K562 (cell line): ENCODE data around the gene NDUFAF8. TPM values are rescaled to one million over a fixed set of nuclear protein-coding genes. Genes with fewer than 3 reads are reported as not detected.

Experiments
- AFF1 ChIP-seq, 2 experiments: fragments of 450-650 bp; IDR thresholded peaks; 2 replicates each; pipeline ENCODE4 v1.6.1; 2018; ENCODE audit warnings: mild to moderate bottlenecking in 2 of 2, low read depth in 1 of 2; ENCODE audit not compliant: partially characterized antibody in 2 of 2
- CREB1 ChIP-seq, 2 experiments: sonication (generic) in 1 of 2; formaldehyde crosslinking in 1 of 2; IDR thresholded peaks; 2 replicates each; pipeline versions ENCODE4 v1.6.1 to v1.8.0; 2012 to 2022; ENCODE audit warnings: inconsistent platforms in 1 of 2, mild to moderate bottlenecking in 1 of 2, missing genetic modification reagents in 1 of 2, moderate library complexity in 1 of 2
- CSDE1 ChIP-seq, 2 experiments: fragments of 450-650 bp; IDR thresholded peaks; 2 replicates each; pipeline ENCODE4 v1.6.1; 2016; ENCODE audit warnings: mild to moderate bottlenecking in 1 of 2
- DMBX1 ChIP-seq: fragments of 250-450 bp; sonication (Bioruptor Pico); IDR thresholded peaks from 2 replicates; pipeline ENCODE4 v1.8.0; 2022; ENCODE audit warnings: inconsistent platforms, mild to moderate bottlenecking, moderate library complexity, borderline replicate concordance
- EP300 ChIP-seq: IDR thresholded peaks from 2 replicates; pipeline ENCODE4 v1.6.1; 2012; ENCODE audit warnings: low read length, improper control_type of control experiment
- POLR2A ChIP-seq: fragments of 450-650 bp; conservative IDR thresholded peaks from 2 replicates; pipeline ENCODE4 v1.6.1; 2016
- POLR2G ChIP-seq: fragments of 200-400 bp; formaldehyde crosslinking; IDR thresholded peaks from 2 replicates; pipeline ENCODE4 v1.6.1; 2017; ENCODE audit warnings: low read depth, mild to moderate bottlenecking, antibody characterized with exemption, low read length, moderate library complexity
- SAFB2 ChIP-seq: fragments of 200-400 bp; formaldehyde crosslinking; IDR thresholded peaks from 2 replicates; pipeline ENCODE4 v1.6.1; 2018; ENCODE audit warnings: borderline replicate concordance, low read length, low read depth, moderate library complexity; ENCODE audit not compliant: severe bottlenecking
- VEZF1 ChIP-seq: fragments of 200-800 bp; sonication (Bioruptor generic); IDR thresholded peaks from 2 replicates; pipeline ENCODE4 v1.6.1; 2017; ENCODE audit warnings: missing genetic modification characterization, missing compliant biosample characterization
- ZBTB33 ChIP-seq: sonication (generic); formaldehyde crosslinking; IDR thresholded peaks from 2 replicates; pipeline ENCODE4 v1.8.1; 2023; ENCODE audit warnings: mild to moderate bottlenecking, missing genetic modification reagents
- ZNF431 ChIP-seq: sonication (generic); formaldehyde crosslinking; IDR thresholded peaks from 2 replicates; pipeline ENCODE4 v1.8.0; 2022; ENCODE audit warnings: mild to moderate bottlenecking, missing genetic modification reagents
- ZNF511 ChIP-seq: sonication (generic); formaldehyde crosslinking; IDR thresholded peaks from 2 replicates; pipeline ENCODE4 v1.8.0; 2022; ENCODE audit warnings: mild to moderate bottlenecking, missing genetic modification reagents
- ZNF740 ChIP-seq, 3 experiments: fragments of 200-800 bp in 1 of 3; sonication (Bioruptor generic) in 1 of 3; sonication (generic) in 1 of 3; formaldehyde crosslinking in 1 of 3; IDR thresholded peaks; 2 replicates each; pipeline versions ENCODE4 v1.6.1 to v1.8.0; 2016 to 2022; ENCODE audit warnings: mild to moderate bottlenecking in 2 of 3, missing compliant biosample characterization in 2 of 3, missing genetic modification characterization in 2 of 3, missing genetic modification reagents in 1 of 3
- ZNF764 ChIP-seq: fragments of 250-450 bp; sonication (Bioruptor Pico); IDR thresholded peaks from 2 replicates; pipeline ENCODE4 v1.4.0; 2020; ENCODE audit warnings: low read depth, mild to moderate bottlenecking, moderate library complexity
- ZNF77 ChIP-seq: fragments of 250-450 bp; sonication (Bioruptor Pico); IDR thresholded peaks from 2 replicates; pipeline ENCODE4 v1.5.0; 2020
- ZNF778 ChIP-seq: fragments of 450-650 bp; formaldehyde crosslinking; IDR thresholded peaks from 2 replicates; pipeline ENCODE4 v1.4.0; 2020; ENCODE audit warnings: mild to moderate bottlenecking, moderate library complexity
- polyA plus RNA-seq, 8 experiments: library from polyadenylated mRNA; depleted of rRNA in 4 of 8; stranded (reverse) in 5 of 8; unstranded in 3 of 8; fragments of >200 nt; fragmentation: Nextera tagmentation in 2 of 8; fragmentation: Illumina TruSeq in 1 of 8; extraction: Ambion mirVana in 2 of 8; extraction: Trizol in 1 of 8; gene quantifications; 2 replicates each; pipeline versions ENCODE4 v1.2.1 to v1.2.3, GENCODE V29; 2011 to 2014; ENCODE audit warnings: inconsistent platforms in 1 of 8, missing spikeins in 1 of 8
- total RNA-seq, 7 experiments: library from RNA; depleted of rRNA in 6 of 7; stranded (reverse); fragments of >200 nt in 6 of 7; fragmentation: Illumina TruSeq in 2 of 7; extraction: Trizol in 2 of 7; gene quantifications; 2 replicates each; pipeline versions ENCODE4 v1.2.1 to v1.2.3, GENCODE V29; 2011 to 2021; ENCODE audit warnings: low replicate concordance in 1 of 7

Gene NDUFAF8
- total and polyA plus RNA-seq, 9 of the 15 experiments (the other 6 are each of a cell fraction or from before 2014, with no cell fraction given): 13.5 to 144 (median 90.0) TPM

- no peak for TF ChIP-seq EP300
- TF ChIP-seq ZNF764 (CRISPR knock-in tag): no peak
- TF ChIP-seq POLR2G: peak; percentile 79
- TF ChIP-seq SAFB2: no peak
- no peak for TF ChIP-seq AFF1 (IDR thresholded peaks at IDR 0.05; ENCODE audit: low read depth in 1 of 2, partially characterized antibody in 2 of 2)
- peak; percentile 32; the same call in 1 of the 2 replicates for TF ChIP-seq POLR2A
- TF ChIP-seq ZNF431: no peak
- TF ChIP-seq ZNF740 (CRISPR knock-in tag; IDR thresholded peaks at IDR 0.05): peak; percentile 55
- TF ChIP-seq ZNF740 (tag; IDR thresholded peaks at IDR 0.05): no peak
- no peak for TF ChIP-seq CSDE1 (IDR thresholded peaks at IDR 0.05)
- TF ChIP-seq ZNF511: no peak
- TF ChIP-seq ZNF778 (CRISPR knock-in tag): no peak
- peak; percentile 72 for TF ChIP-seq ZBTB33 (CRISPR knock-in tag)
- TF ChIP-seq DMBX1 (CRISPR knock-in tag): no peak
- TF ChIP-seq VEZF1 (CRISPR knock-in tag): peak; percentile 50; the same call in 1 of the 2 replicates
- no peak for TF ChIP-seq ZNF77 (CRISPR knock-in tag)
- no peak for TF ChIP-seq CREB1 (IDR thresholded peaks at IDR 0.05)
- no peak for TF ChIP-seq CREB1 (CRISPR knock-in tag; IDR thresholded peaks at IDR 0.05)
Measured at GRCh38 chr17:81242421-81243332, 3.6 kb downstream of the NDUFAF8 start (continued).
